HG03025 (cell line): Measurements from ENCODE around the gene ALKBH5.

Experiments
- ATAC-seq: cut with Tn5 transposase; IDR thresholded peaks from one replicate; pipeline ENCODE4 v1.9.1; 2021; ENCODE audit warnings: mild to moderate bottlenecking, moderate library complexity; ENCODE audit not compliant: unreplicated experiment, low FRiP score

The ALKBH5 gene

DNA sequence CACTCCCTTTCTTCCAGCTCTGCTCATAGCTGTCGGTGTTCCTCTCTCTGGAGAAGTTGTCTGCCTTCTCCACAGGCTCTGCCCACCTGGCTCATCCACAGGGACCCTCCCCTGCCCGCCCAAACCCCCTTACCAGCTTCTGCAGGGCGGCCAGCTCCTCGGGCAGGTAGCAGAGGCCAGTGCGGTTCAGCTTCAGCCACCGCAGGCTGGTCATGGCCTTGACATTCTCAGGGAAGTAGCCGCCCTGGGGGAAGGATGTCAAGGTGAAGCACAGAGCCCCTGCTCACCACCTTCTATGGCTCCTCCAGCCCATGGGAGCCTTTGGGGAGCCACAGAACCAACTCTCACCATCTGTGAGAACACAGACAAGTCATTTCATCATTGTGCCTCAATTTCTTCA is 73.1 kb downstream of the ALKBH5 start:
- ATAC-seq, result no peak

DNA sequence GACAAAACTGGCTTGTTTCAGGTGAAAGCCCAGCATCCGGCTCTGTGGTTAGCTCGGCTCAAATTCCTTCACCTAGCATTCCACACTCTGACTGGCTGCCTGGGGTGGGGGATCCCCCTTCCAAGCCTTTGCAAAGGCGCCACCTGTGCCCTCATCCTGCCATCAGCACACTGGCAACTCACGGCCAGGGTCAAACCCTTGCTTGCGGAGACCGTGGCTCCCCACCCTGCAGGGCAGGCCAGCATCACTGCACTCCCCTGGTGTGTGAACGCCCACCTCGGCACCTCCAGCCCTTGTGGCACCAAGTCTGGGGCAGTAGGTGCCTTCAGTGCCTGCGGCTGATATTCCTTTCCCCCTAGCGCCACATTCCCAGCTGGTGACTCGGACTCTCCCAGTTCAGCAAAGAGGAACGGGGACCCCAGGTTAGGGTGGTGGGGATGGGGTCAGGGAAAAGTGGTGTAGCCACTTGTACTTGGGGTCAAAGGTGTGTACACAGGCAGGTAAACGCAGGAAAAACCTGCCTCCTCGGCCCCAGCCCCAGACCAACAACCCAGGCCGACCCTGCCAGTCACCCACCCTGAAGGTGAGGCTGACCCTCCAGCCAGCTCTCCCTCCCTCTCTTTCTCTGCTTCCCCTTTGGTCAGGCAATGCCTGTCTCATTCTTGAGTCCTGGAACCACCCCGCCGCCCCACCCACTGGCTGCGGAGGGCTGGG is 73.8 kb downstream of the ALKBH5 start:
- no peak for ATAC-seq

DNA sequence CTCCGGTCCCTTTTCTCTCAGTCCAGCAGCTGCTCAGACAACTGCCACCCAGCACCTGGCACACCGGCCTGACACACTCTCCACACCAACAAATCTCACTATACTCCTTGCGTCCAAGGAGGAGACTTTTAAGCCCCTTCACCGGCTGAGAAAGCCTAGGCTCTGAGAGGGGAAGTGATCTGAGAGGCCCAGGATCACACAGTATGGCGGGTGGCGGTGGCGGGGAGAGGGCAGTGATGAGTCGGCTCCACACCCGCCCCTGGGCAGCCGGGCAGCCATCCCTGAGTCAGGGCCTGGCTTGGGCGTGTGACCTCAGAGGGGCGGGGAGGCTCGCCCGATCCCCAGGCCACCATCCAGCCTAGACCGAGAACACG is 74.3 kb downstream of the ALKBH5 start:
- ATAC-seq, result no peak

DNA sequence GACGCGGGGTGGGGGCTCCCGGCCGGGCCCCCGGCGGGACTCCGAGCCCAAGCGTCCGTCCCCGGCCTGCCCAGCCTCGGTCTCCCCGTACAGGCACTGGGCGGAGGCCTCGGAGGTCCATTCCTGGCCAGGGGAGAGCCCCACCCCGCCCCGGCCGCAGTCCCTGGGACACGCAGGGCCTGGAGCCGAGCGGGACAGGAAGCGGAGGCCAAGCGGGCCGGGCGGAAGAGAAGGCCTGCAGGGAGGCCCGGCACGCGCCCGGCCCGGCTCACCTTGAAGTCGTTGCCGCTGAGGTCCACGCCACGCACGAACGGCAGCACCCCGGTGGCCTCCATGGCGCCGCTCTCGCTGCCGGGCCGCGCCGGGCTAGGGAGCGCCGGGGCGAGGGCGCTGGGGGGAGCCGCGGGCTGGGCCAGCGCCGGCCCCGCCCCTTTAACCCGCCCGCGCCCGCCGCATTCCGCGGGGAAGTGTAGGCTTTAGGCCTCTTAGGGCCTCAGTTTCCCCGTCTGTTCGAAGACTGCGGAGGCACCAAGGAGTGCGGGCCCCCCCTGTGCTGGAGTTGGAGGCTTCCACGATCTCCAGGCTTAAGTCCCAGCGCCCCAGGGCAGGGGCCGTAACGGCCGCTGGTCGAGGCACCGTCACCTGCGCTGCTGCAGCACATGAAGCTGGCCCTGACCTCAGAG is 74.9 kb downstream of the ALKBH5 start, which contains the start of gene FLII:
TSS of gene FLII (minus strand) at position 383 of the 683 bp plus-strand sequence. CDS start at position 335, 48 bp downstream.
- no peak for ATAC-seq
